Testis (tissue), 2 donors: ENCODE data around the gene GOLGA6L6.
"Not testable (repeated sequence)": the region's sequence is repeated elsewhere in the genome, so short reads cannot be mapped to it uniquely, and the experiment has no call there.

Source experiments
- CTCF ChIP-seq, 3 experiments: fragments of 450-650 bp in 2 of 3; fragments of 200-600 bp in 1 of 3; sonication (generic) in 1 of 3; IDR thresholded peaks; one replicate each; pipeline ENCODE4 v1.5.1; 2016 to 2019; ENCODE audit warnings: antibody characterized with exemption in 3 of 3, mild to moderate bottlenecking in 2 of 3, moderate library complexity in 1 of 3
- POLR2A ChIP-seq: fragments of 450-650 bp; IDR thresholded peaks from one replicate; pipeline ENCODE4 v1.6.1; 2017; ENCODE audit warnings: antibody characterized with exemption, mild to moderate bottlenecking, moderate library complexity

DNA sequence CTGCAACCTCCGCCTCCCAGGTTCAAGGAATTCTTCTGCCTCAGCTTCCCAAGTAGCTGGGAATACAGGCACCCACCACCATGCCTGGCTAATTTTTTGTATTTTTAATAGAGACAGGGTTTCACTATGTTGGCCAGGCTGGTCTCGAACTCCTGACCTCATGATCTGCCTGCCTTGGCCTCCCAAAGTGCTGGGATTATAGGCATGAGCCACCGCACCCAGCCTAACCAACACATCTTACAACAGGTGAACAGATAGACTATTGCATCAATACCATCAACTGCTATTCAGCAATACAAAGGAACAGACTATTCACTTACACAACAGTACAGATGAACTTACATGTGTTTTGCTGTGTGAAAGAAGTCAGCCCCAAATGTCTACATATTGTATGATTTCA lies 45.2 kb upstream of the GOLGA6L6 start:
- not testable (repeated sequence) for TF ChIP-seq CTCF (IDR thresholded peaks at IDR 0.05); POLR2A
